Tibial nerve (tissue), 4 donors: Measurements from ENCODE around the gene IL15. TPM values are rescaled to one million over a fixed set of nuclear protein-coding genes. Genes with fewer than 3 reads are reported as not detected.

Source experiments
- DNase-seq, 2 donors: peaks; one replicate each; pipeline ENCODE4 v3.0.0-alpha.2; 2019; ENCODE audit warnings: low spot score in 2 of 2
- H3K27ac ChIP-seq, 4 donors: fragments of 200-600 bp; sonication (generic) in 3 of 4; one replicate each; pipeline ENCODE4 v1.5.1; 2017 to 2019; ENCODE audit warnings: mild to moderate bottlenecking in 1 of 4
- H3K27me3 ChIP-seq, 2 donors: fragments of 200-600 bp; sonication (generic) in 1 of 2; one replicate each; pipeline versions ENCODE4 v1.5.1 to v1.6.0; 2017 to 2019
- H3K36me3 ChIP-seq, 3 donors: fragments of 200-600 bp; sonication (generic); one replicate each; pipeline ENCODE4 v1.5.1; 2018 to 2019
- H3K4me1 ChIP-seq, 4 donors: fragments of 200-600 bp; sonication (generic) in 3 of 4; one replicate each; pipeline ENCODE4 v1.5.1; 2017 to 2019
- H3K4me3 ChIP-seq, 4 donors: fragments of 200-600 bp; sonication (generic) in 3 of 4; one replicate each; pipeline ENCODE4 v1.5.1; 2017 to 2019; ENCODE audit warnings: mild to moderate bottlenecking in 1 of 4, moderate library complexity in 1 of 4
- H3K9me3 ChIP-seq, 4 donors: fragments of 200-600 bp; sonication (generic) in 3 of 4; one replicate each; pipeline ENCODE4 v1.5.1; 2017 to 2019
- EP300 ChIP-seq, 2 donors: sonication (generic); formaldehyde crosslinking; IDR thresholded peaks; one replicate each; pipeline ENCODE4 v1.6.1; 2017; ENCODE audit warnings: antibody characterized with exemption in 2 of 2, mild to moderate bottlenecking in 1 of 2
- POLR2A ChIP-seq, 2 donors: fragments of 450-650 bp; IDR thresholded peaks; one replicate each; pipeline ENCODE4 v1.6.1; 2017; ENCODE audit warnings: antibody characterized with exemption in 2 of 2, mild to moderate bottlenecking in 2 of 2, moderate library complexity in 2 of 2
- total RNA-seq, 4 donors: library from RNA; depleted of rRNA; stranded (reverse); fragments of >200 nt; gene quantifications; one replicate each; pipeline ENCODE4 v1.1.0, GENCODE V29; 2016
- TF ChIP-seq, protein P1 (sequence below), 5 experiments: fragments of 200-600 bp in 3 of 5; fragments of 450-650 bp in 2 of 5; sonication (generic) in 3 of 5; IDR thresholded peaks; one replicate each; pipeline ENCODE4 v1.5.1; 2016 to 2019; ENCODE audit warnings: antibody characterized with exemption in 5 of 5, mild to moderate bottlenecking in 3 of 5, moderate library complexity in 2 of 5

The IL15 gene
- total RNA-seq, 4 donors from 2014 or later: 2.4 to 8.1 (median 6.4) TPM

GRCh38 chr4:141782205-141782604 lies 145.8 kb downstream of the IL15 start:
- Histone ChIP-seq H3K36me3 (no peaks in the 10 kb centered on the region), H3K9me3 (no peaks in the 10 kb centered on the region), H3K27ac (no peak overlapping the region), H3K4me3 (no peak overlapping the region), H3K4me1 (no peaks in the 10 kb centered on the region), H3K27me3 (no peaks in the 10 kb centered on the region)
- no peak for DNase-seq
- TF ChIP-seq POLR2A (IDR thresholded peaks at IDR 0.05) (no peak), EP300 (IDR thresholded peaks at IDR 0.05) (no peak)
- TF ChIP-seq, protein P1, sequence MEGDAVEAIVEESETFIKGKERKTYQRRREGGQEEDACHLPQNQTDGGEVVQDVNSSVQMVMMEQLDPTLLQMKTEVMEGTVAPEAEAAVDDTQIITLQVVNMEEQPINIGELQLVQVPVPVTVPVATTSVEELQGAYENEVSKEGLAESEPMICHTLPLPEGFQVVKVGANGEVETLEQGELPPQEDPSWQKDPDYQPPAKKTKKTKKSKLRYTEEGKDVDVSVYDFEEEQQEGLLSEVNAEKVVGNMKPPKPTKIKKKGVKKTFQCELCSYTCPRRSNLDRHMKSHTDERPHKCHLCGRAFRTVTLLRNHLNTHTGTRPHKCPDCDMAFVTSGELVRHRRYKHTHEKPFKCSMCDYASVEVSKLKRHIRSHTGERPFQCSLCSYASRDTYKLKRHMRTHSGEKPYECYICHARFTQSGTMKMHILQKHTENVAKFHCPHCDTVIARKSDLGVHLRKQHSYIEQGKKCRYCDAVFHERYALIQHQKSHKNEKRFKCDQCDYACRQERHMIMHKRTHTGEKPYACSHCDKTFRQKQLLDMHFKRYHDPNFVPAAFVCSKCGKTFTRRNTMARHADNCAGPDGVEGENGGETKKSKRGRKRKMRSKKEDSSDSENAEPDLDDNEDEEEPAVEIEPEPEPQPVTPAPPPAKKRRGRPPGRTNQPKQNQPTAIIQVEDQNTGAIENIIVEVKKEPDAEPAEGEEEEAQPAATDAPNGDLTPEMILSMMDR (IDR thresholded peaks at IDR 0.05): no peak
